Stimulated activated CD4-positive, alpha-beta T cell treated with anti-CD3 and anti-CD28 coated beads, Interleukin-4, amount 100 ng/mL, for 4 hours (primary cell): Measurements from ENCODE around the gene TRPV6.

Source experiments
- DNase-seq, 2 experiments: peaks; one replicate each; pipeline ENCODE4 v3.0.0-alpha.2; 2020

The TRPV6 gene

DNA sequence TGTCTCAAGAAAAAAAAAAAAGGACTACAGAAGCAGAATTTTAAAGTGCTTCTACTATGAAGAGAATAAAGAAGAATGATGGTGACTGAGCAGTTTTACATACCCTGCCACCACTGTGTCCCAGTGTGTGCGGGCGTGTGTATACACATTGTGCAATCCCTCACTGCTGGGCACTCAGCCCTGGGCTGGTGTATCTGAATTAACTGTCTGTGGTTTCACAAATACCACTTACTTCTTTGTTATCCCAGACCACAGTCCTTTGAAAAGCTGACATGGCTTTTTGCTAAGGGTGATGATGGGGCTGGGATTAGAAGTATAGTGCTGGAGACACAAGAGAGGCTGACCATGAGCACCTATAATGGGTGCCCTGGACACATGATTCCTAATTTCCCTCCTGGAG is 21.1 kb upstream of the TRPV6 start:
- no peak for DNase-seq

GRCh38 chr7:142905759-142906158 is 20.2 kb upstream of the TRPV6 start:
- DNase-seq, result no peak

DNA sequence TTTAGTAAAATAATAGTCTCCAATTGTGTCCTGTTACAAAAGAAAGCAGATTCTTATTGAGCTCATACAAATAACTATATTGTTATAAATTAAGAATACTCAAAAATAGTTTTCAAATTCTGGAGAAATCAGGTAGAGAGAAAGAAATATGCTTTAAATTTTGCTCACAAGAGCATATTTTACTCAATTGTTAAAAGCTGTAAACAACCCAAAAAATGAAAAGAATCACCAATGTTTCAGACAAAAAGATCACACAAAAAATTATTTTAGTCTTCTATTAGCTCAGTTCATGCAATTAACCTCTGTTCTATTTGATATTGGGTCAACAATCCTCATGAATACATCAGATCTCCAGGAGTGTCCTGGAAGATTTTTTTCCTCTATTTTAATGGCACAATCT is 18.6 kb upstream of the TRPV6 start:
- no peak for DNase-seq

- no peak for DNase-seq
Observed at GRCh38 chr7:142901426-142902259, 16.1 kb upstream of the TRPV6 start.

DNA sequence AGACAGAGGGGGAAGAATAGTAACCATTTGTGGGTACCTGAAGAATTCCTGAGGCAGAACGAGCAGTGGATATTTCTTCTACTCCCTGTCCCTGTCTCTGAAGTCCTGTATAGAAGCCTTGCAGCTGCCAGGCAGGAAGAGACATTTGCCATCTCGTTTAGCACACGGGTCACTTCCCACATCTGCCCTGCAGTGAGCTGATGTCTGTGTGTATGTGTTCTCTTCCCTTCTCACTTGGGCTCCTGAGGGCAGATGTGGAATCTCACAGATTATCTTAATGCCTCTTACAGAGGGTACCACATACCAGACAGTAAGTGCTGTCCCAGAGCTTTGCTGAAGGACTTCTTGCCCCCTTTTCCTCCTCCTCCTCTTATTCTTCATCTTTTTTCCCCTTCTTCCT is 14.1 kb upstream of the TRPV6 start:
- no peak for DNase-seq

DNA sequence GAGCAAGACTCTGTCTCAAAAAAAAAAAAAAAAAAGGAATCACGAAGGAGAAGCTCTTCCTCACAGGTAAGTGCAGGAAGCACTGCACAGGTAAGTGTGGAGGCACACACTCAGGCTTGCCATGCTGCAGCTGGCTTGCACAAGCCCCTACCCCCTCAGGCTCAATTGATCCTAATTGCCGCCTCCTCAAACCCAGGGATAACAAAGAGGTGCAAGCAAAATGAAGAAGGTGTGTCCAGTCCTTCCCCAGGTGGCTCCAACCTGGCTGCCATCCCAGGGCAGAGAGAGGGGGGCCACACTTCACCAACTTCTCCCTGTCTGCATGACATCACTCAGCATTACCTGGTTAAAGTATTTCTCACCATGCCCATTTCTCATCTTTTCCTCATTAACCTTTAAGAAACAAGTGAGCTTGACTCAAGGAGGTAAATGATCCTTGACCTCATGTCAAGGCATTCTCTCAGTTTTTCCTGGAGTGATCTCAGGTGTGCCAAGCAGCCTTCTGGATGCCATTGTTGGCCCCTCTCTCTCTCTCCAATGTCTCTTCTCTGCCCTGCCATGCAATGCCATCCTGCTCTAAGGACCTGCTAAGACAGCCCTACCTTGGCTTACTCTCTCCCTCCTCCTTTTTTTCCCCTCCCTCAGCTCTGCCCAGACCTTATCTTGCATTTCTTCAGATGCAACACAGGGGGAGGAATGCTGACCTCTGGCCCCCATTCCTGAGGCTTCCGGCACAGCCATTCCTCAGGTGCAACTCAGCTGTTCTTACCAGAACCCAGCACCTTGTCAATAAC is 13.0 kb upstream of the TRPV6 start:
- no peak for DNase-seq

DNA sequence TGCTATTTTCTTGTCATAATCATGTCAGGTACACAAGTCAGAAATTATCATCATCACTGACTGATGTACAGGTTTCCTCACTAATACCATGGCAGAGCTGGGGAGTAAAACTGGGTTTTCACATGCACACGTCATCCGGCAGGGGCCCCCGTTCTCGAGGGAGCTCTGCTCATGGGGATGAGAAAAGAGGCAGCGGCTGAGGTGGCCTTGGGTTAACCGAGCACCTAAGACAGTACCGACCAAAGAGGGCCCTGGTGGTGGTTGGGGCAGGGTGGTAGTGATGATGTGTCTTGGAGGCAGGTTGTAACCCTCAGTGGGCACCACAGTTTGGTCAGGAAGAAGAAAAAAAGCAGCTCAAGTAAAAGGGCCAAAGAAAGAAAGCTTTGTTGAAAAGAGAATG is 12.1 kb upstream of the TRPV6 start:
- no peak for DNase-seq

- no peak for DNase-seq
Observed at GRCh38 chr7:142896741-142897379, 11.3 kb upstream of the TRPV6 start.

GRCh38 chr7:142896151-142896550 is 10.6 kb upstream of the TRPV6 start:
- no peak for DNase-seq

GRCh38 chr7:142894985-142895593 is 9.5 kb upstream of the TRPV6 start:
- DNase-seq, result no peak

GRCh38 chr7:142894112-142894984 is 8.8 kb upstream of the TRPV6 start:
- DNase-seq, result no peak

DNA sequence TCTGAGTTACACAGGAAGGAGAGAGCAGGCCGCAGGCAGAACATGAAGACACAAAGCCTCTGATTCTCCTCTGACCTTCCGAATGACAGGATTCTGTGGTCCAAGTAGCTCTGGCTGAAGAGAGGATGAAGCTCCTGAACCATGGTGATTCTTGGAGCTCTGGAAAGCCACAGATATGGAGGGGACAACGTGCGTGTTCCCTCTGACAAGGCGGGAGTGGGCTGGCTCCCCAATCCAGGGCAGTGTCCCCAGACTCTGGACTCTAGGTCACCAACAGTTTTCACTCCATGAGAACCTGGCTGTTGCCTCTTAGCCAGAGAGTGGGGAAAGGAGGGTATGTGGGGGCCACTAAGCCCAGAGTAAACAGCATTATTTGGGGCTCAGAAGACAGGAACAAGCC is 7.4 kb upstream of the TRPV6 start:
- no peak for DNase-seq

GRCh38 chr7:142891490-142892082 is 6.0 kb upstream of the TRPV6 start:
- no peak for DNase-seq

DNA sequence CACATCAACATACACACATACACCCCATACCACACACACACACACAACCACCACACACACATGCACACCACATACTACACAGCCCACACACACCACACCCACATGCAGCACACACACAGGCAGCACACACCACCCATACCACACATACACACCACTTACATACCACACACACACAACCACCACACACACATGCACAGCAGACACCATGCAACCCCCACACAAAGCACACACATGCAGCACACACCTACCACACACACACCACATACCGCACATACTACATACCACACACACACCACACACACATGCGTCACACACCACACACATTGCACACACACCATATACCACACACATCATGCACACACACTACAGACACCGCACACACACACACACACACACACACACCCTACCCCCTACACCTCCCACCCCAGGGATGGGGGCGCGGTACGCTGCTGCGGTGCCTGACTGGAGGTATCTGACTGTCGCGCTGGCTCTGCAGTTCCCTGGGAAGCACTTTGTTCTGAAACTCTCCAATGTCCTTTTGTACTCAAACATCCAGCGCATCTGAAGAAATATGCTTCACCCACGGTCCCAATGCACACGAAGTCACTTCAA is 5.4 kb upstream of the TRPV6 start:
- no peak for DNase-seq

GRCh38 chr7:142889816-142890215 is 4.3 kb upstream of the TRPV6 start:
- DNase-seq, result no peak

GRCh38 chr7:142887282-142888015 is 1.9 kb upstream of the TRPV6 start:
- no peak for DNase-seq

DNA sequence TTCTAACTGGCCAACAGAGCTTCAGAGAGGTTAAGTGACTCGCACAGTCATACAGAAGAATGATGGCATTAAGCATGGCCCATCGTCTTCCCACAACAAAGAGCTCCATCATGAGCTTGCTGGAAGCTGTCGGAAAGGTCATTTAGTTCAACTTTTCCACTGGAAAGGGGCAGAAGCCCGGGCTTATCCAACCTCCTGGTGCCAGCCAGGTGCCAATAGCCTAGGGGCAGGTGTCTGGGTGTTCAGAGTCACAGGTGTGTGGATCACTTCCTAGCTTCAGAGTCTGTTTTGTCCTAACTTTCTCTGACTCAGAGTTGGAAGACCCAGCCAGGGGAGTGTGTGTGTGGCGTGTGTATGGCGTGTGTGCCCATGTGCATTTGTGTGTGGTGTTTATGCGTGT is 1.3 kb upstream of the TRPV6 start:
- no peak for DNase-seq

- no peak for DNase-seq
Observed at GRCh38 chr7:142884286-142884640, 1.3 kb downstream of the TRPV6 start.

- no peak for DNase-seq
Observed at GRCh38 chr7:142883571-142884285, 1.8 kb downstream of the TRPV6 start.

GRCh38 chr7:142883145-142883544 is 2.4 kb downstream of the TRPV6 start:
- DNase-seq, result no peak
